Measurements from ENCODE around the gene PDE10A.
"Not testable (repeated sequence)": the region's sequence is repeated elsewhere in the genome, so short reads cannot be mapped to it uniquely, and the experiment has no call there.

PDE10A gene

DNA sequence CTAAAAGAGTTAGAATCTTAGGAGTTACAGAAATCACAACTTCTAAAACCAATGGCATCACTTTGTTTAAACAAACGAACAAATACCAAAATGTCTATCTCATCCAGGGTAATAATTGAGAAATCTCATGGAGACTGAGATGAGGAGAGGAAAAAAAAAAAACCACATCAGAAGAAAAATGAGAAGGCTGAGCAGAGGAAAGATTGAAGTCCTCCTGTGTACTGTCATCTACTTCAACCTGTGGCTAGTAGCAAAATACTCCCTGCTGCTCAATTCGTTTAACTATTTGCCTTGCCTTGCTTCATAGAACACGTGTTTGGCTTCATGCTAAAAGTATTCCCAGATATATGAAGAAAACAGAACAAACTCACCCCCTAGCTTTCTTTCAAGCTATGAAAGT is 143.7 kb downstream of the PDE10A start:
- no peak for DNase-seq

DNA sequence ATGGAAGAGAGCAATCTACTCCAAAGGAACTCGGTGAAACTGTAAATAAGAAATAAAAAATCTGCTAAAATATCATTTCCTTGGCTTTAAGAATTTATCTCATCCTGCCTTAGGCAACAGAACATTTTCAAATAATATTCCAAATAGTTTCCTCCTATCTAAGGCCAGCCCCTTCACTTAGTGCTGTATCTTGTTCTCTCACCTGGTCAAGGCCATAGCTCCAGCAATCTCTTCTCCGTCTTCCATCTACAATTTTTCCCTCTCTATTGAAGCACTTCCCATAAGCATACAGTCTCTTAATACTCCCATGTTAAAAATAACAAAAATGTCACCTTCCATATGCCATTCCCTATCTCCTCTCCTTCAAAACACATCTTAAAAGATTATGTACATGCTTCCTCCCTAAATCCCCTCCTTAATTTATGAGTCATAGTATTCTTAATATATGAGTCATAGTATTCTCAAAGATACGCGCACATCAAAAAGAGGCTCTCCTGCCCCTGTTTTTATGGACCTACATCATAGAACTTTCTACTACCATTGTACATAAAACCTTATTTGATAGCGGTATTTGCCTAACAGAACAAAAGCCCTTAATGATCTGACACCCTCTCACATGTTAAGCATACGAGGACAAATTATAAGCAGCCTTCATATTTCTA is 146.9 kb downstream of the PDE10A start:
- DNase-seq: no peak

DNA sequence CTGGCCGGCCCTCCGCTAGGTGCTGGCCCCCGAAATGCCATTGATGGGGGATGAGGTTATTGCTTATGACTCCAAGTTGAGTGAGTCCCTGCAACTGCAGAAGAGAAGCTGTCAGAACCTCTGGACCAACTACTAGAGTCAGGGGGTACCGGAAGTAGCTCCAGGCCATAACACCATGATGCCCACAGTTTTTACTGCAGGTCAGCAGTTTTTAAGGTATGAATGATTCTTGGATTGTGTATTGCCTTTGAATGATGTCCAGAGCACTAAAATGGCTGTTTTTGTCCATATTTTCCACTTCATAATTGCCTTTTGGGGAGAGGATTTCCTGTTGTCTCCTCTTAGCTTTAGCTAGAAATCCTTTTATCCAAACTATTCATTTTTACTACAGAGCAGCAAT is 148.4 kb downstream of the PDE10A start:
- no peak for DNase-seq

DNA sequence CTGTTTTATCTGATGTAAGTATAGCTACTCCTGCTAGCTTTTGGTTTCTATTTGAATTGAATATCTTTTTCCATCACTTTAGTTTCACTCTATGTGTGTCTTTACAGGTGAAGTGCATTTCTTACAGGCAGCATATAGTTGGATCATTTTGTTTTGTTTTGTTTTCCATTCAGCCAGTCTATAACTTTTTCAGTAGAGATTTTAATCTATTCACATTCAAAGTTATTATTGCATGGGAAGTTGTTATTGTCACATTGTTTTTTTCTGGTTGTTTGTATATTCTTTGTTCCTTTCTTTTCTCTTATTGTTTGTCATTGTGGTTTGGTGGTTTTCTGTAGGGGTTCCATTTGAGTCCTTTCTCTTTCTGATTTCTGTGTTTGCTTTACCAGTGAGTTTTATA is 151.2 kb downstream of the PDE10A start:
- DNase-seq: no peak

DNA sequence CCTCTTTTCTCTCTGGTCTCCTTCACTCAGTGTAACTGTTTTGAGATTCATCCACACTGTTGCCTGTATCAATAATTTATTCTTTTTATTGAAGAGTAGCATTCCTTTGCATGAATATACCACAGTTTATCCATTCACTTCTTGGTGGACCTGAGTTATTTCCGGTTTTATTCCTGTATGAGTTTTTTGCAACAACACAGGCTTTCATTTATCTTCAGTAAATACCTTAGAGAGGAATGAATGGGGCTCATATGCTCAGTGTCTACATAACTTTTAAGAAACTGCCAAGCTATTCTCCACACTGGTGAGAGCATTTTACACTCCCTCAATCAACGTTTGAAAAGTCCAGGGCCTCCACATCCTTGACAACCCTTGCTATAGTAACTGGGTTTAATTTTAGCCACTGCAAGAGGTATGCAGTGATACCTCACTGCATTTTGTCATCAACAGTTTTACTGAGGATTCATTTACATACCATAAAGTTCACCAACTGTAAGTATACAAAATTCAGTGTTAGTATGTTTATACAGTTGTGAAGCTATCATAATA is 154.6 kb downstream of the PDE10A start:
- DNase-seq: no peak

DNA sequence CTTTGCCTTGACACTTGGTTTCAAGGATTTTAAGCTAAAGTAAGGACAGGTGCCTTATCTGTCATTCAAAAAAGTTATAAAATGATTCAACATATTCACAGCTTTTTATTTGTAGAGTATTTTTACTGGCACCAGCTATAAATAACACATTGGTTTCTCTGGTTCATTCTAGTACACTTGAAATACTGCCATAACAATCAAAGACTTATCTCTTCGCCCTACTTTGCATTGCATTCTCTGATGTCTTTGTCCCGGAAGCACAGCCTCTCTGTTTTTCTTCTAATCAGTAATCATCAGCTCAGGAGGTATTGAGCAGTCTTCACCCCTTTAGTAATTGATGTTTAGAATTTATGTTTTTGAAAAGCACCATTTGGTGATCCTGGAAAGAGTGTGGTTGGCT is 156.4 kb downstream of the PDE10A start:
- DNase-seq: no peak

DNA sequence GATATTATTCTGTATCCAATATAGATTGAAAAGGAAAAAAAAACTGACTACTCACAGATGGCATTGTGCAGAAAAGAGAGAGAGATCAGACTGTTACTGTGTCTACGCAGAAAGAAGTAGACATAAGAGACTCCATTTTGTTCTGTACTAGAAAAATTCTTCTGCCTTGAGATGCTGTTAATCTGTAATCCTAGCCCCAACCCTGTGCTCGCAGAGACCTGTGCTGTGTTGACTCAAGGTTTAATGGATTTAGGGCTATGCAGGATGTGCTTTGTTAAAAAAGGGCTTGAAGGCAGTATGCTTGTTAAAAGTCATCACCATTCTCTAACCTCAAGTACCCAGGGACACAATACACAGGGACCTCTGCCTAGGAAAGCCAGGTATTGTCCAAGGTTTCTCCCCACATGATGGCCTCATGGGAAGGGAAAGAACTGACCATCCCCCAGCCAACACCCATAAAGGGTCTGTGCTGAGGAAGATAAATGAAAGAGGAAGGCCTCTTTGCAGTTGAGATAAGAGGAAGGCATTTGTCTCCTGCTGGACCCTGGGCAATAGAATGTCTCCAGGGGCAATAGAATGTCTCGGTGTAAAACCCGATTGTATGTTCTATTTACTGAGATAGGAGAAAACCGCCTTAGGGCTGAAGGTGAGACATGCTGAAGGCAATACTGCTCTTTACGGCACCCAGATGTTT is 162.7 kb downstream of the PDE10A start:
- peak; percentile 0 for DNase-seq

DNA sequence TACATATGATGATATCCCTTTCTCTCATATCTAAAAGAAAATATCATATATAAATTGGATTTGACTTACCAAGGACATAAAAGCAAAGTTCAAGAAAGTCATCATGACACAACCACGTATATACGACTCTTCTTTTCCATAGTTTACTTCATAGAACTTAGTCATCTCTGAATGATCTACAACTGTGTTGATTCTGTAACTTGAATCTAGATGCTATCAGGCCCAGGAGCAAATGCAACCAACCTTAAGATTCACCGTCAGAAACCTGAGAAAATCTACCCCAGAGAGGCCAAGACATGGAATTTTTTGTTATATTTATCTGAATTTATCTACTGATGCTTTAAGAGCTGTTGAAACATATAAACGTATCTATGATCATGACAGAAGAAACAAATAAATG is 165.6 kb downstream of the PDE10A start:
- no peak for DNase-seq

DNA sequence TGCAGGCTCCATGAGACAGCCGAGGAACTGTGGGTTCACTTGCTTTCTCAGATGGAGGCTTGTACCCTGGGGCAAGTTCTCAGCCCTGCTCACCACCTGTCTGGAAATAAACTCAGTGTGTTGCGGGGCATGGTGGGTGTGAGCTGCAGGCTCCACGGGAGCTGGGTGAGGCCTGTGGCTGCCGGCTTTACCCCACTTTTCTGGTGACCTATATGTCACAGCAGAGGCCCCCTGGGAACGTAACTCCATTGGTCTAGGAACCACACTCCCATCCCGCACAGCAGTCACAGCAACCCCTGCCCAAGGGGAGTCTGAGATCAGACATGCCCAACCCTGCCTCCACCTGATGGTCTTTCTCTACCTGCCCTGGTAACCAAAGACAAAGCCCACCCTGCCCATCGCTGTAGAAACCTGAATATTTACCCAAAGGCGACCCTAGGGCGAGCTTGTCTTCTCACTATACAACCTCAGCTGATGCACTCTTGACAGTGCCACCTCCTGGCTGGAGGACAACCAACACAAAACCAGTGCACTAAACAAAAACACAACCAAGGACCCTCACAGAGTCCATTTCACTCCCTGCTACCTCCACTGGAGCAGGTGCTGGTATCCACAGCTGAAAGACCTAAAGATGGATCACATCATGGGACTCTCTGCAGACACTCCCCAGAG is 174.3 kb downstream of the PDE10A start:
- no peak for DNase-seq

DNA sequence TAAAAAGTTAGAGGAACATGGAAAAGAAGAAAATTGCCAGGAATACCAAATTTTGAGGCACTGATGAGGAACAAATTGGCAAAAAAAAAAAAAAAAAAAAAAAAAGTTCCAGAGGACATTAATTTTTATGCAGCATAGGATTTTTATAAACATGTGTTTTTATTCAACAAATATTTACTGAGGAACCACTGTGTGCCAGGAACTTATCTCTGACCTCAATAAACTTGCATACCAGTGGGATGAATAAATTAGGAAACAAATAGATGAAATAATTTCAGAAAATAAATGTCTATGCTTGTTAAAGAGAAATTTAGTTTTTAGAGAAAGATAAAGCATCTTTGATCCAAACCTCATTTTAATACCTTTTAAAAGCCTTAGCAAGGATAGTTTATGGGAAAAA is 175.1 kb downstream of the PDE10A start:
- DNase-seq: no peak

DNA sequence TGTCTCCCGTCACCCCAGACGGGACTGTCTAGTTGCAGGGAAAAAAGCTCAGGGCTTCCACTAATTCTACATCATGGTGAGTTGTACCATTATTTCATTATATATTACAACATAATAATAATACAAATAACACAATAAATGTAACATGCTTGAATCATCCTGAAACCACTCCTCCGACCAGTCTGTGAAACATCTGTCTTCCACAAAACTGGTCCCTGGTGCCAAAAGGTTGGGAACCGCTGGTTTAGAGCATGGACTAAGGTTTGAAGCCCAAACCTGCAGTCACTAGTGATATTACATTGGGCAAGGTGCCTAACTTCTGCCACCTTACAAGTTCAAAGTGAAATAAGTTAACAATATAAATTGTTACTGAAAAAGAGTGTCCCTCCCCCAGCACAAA is 175.7 kb downstream of the PDE10A start:
- DNase-seq: no peak

DNA sequence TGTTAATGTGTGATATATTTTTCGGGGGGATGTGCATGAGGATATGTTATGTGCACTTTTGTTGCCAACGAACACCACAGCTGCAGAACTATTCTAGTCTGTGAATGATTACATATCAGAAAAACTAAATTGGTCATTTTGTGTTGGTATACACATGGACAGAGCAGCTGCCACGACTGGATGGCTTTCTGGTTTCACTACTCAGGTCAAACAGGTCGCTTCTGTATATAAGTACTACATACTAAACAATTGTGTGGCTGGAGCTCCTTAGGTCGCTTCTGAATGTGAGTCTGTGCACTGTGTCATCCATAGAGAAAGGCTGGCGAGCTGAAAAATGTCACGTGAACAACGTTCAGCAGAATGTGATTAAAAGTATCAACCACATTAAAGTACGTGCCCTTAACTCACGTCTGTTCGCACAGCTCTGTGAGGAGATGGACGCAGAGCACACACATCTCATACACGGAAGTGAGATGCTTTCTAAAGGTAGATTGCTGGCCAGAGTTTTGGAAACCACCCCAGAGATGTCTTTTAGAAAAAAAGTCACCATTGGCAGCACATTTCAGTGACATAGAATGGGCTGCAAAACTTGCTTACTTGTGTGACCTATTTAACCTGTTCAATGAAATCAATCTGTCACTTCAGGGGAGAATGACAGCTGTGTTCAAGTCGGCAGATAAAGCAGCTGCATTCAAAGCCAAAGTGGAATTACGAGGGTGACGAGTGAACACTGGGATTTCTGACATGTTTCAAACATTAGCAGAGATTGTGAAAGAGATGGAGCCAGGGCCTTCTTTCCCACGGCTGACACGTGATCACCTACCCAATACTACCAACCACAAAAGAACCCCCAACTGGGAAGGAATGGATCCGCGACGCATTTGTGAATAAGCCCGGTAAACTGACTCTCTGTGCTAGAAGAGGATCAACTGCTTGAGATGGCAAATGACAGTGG is 176.6 kb downstream of the PDE10A start:
- no peak for DNase-seq

DNA sequence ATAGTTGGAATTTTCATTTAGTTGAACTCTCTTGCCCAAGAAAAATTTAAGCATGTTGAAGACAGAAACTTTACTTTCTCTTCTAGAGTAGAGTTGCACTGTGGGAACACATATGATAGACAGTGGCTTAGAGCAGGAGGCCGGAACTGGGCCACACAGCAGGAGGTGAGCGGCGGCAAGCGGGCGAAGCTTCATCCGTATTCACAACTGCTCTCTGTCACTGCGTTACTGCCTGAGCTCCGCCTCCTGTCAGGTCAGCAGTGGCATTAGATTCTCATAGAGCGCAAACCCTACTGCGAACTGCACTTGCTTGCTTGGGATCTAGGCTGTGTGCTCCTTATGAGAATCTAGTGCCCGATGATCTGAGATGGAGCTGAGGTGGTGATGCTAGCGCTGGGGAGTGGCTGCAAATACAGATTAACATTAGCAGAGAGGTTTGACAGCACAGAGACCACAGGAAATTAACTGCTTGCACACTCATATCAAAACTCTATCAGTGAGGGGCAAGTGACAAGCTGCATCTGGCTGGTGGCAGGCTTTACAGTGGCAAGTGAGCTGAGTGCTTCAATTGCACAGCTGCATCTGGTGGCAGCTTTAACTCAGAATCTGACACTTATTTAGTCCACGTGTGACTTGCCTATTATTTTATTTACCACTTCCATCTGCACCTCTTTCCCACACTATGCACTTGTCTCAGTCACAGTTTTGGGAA is 178.7 kb downstream of the PDE10A start:
- DNase-seq: no peak

DNA sequence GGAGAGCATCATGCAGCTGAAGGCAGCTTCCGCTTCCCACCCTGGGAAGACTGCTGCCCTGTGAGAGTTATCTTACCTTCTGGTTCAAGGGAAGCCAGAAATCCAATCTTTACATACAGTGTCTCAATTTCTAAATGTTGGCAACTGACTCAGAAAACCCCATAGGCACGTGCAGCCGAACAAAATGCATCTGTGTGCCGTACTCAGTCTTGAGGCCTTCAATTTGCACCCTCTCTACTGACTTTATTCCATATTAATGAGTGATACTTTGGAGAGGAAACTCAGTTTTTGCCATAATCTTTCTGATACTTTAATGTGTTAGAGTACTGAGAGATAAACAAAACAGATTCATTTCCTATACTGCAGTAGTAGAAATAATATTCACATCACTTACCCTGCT is 181.1 kb downstream of the PDE10A start:
- DNase-seq: no peak

DNA sequence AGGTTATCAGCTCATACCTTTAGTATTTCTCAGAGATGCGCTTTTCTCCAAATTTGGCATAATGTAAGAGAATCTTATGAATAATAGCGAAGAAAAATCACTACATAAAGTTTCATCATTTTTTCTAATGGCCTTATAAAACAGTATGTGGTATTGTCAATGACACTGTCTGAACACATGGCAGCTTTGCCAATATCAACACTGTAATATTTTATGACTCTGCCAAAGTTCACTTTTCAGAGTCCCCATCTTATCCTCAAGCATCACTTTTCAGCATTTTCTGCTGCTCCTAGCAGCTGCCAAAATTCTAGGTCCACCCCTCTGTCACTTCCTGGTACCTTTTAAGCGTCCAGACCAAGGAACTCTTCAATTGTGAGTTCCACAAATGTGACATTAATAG is 182.1 kb downstream of the PDE10A start:
- no peak for DNase-seq

DNA sequence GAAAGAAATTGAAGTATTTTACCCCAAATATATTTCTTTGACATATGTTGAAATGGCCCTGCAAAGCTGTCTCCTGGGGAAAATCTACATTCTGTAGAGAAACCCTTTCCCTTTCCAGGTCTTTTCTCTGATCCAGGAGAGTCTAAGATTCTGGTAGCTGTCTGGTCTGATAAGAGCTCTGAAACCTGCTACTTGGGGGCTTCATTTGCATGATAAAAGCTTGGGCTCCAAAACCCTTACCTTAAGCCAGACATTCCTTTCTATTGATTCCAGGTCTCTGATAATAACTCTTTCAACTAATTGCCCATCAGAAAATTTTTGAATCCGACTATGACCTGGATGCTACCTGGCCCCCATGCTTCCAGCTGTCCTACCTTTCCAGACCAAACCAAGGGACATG is 184.5 kb downstream of the PDE10A start:
- no peak for DNase-seq

DNA sequence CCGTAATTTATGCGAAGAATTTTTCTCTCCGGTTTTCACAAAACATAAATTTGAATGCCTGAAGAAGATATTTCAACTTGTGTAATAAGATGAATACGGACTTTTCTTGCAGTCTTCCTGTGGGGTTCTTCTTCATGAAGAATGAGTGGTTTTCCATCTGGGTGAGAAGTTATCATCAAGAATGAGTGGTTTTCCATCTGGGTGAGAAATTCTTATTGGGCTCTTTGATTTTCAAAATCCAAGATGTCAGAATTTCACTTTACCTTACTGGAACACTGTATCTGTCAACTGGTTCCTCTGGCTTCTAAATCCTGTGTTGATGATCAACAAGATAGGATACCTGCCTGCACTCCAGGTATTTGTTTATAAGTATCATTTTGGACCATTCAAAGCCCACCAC is 193.6 kb downstream of the PDE10A start:
- no peak for DNase-seq

DNA sequence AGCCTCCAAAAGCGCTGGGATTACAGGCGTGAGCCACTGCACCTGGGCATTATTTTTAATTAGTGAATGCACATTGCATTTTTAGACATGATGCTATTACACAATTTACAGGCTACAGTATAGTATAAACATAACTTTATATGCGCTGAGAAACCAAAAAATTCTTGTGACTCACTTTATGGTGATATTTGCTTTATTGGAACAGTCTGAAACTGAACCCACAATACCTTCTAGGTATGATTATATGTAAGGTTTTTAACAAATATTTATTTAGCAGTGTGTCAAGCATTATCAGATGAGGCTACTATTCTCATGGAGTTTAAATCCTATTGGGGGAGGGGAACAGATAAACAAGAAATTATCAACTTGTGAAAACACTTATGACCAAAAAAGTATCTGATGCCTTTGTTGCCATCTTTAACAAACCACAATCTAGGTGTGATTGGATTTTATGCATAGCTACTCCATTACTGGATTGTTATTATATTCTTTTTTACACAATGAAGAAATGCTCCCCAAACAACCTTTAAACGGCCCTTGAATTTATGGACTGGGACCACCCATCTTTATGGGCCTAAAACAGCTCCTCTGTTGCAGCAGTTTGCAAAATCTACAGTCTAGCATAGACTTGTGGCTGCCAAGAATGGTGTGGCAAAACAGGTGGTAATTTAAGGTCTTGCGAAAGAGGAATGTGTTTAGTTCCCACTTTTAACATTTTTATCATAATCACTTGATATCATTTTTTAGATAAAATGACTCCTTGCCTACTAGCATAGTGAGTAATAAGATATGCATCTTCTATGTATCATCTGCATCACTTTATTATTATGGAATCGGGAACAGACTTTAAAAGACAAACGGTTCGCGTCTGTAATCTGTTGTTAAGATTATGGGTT is 194.5 kb downstream of the PDE10A start:
- DNase-seq: no peak

DNA sequence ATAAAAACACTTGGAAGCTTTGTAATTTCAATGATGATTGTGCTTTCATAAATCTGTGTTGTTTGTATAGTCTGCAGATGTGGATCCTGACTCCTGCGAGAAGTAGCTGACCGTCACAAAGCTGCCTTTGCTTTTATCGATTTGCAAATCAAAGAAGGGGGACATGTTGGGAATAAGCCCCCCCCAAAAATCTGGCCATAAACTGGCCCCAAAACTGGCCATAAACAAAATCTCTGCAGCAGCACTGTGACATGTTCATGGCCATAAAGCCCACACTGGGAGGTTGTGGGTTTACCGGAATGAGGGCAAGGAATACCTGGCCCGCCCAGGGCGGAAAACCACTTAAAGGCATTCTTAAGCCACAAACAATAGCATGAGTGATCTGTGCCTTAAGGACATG is 199.5 kb downstream of the PDE10A start:
- not testable (repeated sequence) for DNase-seq

DNA sequence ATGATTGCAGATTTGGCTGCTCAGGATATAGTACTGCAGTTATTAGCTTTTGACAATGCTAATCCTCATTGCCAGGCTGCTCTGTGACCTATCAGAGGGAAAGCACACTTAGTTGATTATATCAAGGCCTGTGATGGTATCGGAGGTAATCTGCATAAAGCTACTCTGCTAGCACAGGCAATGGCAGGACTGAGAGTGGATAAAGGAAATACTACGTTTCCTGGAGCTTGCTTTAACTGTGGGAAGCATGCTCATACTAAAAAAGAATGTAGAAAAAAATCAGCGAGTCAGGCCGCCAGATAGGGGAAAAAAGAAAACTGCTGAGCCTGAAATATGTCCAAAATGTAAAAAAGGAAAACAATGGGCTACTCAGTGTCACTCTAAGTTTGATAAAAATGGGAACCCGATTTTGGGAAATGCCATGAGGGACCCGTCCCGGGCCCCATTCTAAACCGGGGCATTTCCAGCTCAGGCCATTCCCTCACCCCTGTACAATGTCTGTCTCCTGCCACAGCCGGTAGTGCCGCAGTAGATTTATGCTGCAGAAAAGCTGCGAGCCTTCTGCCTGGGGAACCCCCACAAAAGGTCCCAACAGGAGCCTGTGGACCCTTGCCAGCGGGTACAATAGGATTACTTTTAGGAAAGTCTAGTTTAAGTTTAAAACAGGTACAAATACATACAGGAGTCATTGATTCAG is 203.3 kb downstream of the PDE10A start:
- DNase-seq: not testable (repeated sequence)

DNA sequence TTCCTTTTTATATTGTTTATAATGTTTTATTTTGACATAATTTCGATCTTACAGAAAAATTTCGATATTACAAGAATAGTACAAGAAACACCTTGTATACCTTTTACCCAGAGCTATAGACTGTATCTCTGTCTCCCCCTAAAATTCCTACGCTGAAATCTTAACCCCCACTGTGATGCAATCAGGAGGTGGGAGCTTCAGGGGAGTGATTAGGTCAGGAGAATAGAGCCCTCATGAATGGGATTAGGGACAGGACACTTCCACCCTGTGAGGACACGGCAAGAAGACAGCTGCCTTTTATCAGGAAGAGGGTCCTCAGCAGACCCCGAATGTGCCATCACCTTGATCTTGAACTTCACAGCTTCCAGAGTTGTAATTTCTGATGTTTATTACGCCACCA is 204.9 kb downstream of the PDE10A start:
- DNase-seq: no peak
